NCI-H1694 (cell line): ENCODE data around the gene PAX7.
"Not testable (repeated sequence)": the region's sequence is repeated elsewhere in the genome, so short reads cannot be mapped to it uniquely, and the experiment has no call there.

Experiments
- DNase-seq: peaks from one replicate; lab custom pipeline; 2025; lab: John Stamatoyannopoulos, UW

PAX7 gene

GRCh38 chr1:18761948-18762840, 131.5 kb downstream of the PAX7 start:
- DNase-seq: no peak

GRCh38 chr1:18764362-18764761, 133.7 kb downstream of the PAX7 start:
- DNase-seq: no peak

DNA sequence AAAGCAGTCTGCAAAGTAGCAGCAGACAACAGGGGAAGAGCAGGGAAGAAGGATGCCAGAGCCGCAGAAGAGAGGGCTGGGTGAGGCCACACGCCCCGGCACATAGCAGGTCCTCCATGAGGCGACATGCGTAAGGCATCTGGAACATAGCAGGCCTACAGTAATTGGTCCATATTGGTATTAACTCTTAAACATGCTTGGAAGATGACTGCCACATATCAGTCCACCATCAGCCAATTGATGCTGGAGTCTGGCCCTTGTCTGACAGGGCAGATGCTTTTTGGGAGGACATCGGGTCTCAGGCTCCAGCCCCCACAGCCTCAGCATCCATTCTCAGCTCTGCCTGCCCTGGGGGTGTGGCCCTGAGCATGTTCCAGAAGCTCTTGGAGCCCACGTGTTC, 135.1 kb downstream of the PAX7 start:
- DNase-seq: no peak

GRCh38 chr1:18766328-18766727, 135.7 kb downstream of the PAX7 start:
- DNase-seq: no peak

DNA sequence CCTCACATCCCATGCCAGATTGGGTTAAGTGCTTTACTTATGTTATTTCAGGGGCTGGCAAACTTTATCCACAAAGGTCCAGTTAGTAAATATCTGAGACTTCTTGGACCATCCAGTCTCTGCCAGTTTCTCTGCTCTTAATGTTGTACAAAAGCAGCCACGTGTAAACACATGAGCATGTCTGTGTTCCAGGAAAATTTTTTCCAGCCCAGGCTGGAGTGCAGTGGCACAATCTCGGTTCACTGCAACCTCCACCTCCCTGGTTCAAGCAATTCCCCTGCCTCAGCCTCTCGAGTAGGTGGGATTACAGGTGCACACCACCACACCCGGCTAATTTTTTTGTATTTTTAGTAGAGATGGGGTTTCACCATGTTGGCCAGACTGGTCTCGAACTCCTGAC, 136.9 kb downstream of the PAX7 start:
- DNase-seq: not testable (repeated sequence)

GRCh38 chr1:18768086-18768485, 137.4 kb downstream of the PAX7 start:
- DNase-seq: no peak

DNA sequence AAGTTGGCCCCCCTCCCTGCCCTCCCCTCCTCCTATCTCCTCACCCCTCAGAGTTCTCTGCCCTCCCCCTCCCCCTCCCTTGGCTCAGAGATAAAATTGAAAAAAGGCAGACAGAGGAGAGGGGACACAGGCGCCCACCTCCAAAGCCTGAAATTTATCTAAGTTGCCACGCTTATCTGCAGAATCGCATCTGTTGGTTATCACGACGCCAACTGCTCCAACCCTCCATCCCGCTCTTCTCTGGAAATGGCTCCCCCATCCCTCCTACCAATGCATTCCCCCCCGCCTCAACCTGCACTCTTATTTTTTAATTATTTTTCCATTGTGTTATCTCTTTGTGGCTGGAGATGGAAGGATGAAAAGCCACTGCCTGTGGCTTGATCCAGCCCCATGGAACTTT, 138.5 kb downstream of the PAX7 start:
- no peak for DNase-seq

GRCh38 chr1:18770799-18771198, 140.2 kb downstream of the PAX7 start:
- no peak for DNase-seq

GRCh38 chr1:18773753-18774152, 143.1 kb downstream of the PAX7 start:
- DNase-seq: no peak

GRCh38 chr1:18775341-18775740, 144.7 kb downstream of the PAX7 start:
- DNase-seq: no peak

DNA sequence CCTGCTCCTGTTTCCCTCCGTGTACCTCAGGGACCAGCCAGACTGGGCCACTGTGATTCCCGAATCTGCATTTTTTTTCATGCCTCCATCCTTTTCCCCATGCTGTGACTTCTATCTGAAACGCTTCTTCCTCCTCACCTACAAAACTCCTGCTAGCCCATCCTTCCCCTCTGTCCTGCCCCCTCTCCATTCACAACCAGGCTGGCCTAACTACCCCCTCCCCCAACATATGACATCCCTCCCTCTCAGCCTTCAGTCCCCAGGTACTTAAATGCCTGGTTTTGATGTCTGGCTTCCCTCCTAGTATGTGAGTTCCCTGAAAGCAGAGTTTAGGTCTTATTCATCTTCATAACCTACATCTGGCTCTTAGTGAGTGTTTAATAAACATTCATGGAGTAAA, 146.1 kb downstream of the PAX7 start:
- no peak for DNase-seq

GRCh38 chr1:18778437-18778836, 147.8 kb downstream of the PAX7 start:
- DNase-seq: no peak

DNA sequence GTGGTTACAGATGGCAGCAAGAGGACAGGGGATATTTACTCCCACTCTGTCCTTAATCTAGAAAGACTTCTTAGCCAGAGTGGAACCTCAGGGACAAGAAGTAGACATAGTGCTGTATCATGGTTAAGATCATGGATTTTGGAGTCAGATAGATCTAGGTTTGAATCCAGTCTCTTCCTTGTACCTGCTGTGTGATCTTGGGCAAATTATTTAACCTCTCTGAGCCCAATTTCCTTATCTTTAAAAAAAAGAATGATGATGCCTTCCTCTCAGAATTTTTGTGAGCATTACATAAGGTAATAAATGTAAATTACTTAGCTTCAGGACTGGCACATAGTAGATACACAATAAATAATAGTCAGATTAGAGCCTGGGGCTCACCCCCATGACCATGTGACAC, 150.4 kb downstream of the PAX7 start:
- DNase-seq: no peak

DNA sequence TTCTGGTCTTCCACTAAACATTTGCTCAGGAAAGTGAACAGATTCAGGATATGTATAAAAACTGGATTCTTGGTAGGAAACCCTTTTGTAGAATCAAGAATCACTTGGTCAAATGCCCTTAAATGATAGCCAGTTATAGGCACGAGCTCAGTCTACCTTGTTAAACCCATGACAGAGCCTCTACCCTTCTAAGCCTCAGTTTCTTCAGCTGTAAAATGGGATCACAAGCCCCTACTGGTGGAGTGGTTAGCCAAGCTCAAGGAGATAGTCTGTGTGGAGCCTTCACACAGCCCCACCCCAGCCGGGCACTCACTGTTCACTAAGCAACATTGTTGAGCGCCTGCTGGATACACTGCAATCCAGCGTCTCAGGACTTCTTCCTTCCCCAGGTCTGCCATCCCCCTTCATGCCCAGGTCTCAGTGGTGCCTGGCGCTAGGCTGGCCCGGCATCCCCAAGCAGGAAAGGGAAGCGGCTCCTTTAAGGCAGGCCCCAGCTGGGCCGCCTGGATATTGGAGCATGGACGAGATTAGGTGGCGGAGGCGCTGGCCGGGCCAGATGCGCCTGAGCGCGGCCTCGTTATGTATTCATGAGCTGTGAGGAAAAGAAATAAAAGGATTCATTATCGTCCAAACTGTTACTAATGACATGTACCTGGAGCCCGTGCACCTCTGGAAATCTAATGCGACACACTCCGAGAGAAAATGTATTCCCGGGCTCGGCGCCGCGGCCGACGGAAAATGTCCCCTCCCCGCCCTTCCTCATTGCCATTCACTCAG, 153.2 kb downstream of the PAX7 start:
- no peak for DNase-seq

- no peak for DNase-seq
These were observed 153.8 kb downstream of the PAX7 start for GRCh38 chr1:18784482-18784831.

- no peak for DNase-seq
These were observed 155.5 kb downstream of the PAX7 start for GRCh38 chr1:18786149-18786548.

GRCh38 chr1:18787825-18788385, 157.3 kb downstream of the PAX7 start:
- DNase-seq: no peak

GRCh38 chr1:18789246-18789645, 158.6 kb downstream of the PAX7 start:
- DNase-seq: no peak

DNA sequence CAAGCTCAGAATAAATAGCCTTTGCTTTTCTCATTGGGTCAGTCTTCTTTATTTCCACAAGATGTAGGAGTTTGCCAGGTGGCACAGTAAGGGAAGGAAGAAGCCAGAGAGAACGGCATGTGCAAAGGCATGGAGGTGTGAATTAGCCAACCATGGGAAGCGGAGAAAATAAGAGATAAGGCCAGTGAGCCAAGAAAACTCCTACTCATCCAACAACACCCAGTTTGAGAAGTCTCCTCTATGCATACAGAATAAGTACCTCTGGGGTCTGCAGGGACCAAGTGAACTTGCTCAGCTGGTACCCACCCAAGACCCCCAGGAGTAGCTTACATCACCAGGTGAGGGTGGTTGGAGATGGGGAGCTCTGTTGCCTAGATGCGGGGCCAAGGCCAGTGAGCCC, 162.1 kb downstream of the PAX7 start:
- no peak for DNase-seq

DNA sequence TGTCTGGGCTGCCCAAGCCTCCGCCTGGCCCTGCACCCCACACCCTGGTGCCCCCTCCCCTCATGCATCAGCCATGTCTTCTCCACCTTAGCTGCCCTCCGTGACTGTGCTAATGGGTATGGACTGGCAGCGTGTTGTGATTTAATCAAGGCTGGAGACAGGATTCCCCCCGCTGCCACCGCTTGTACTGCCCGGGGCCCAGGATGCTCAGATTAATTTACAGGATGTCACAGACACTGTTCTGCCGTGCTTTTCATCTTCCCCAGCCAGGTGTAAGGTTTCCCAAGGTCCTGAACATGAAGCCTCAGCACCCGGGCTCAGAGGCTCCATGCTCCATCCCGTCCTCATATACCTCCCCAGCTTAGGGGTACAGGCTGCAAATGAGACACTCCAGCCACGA, 162.5 kb downstream of the PAX7 start:
- DNase-seq: no peak

DNA sequence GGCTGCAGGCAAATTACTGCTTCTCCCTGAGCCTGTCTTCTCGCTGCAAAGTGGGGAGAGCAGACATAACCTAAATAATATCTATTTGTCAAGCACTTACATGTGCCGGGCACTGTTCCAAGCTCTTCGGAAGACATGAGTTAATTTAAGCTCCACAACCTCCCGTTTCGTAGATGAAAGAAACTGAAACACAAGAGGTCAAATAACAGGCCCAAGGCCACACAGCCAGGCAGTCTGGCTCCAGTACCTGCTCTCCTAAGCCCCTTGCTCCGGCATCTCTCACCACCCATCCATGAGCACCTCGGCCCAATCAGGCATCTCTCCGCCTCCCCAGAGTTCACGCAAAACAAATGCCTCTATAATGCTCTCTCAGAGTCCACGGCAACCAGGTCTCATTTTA, 163.4 kb downstream of the PAX7 start:
- no peak for DNase-seq

- DNase-seq: no peak
These were observed 163.9 kb downstream of the PAX7 start for GRCh38 chr1:18794561-18794960.
